ENCODE data around the gene CACNA1B. TPM values are rescaled to one million over a fixed set of nuclear protein-coding genes. Genes with fewer than 3 reads are reported as not detected.
"Not testable (repeated sequence)": the region's sequence is repeated elsewhere in the genome, so short reads cannot be mapped to it uniquely, and the experiment has no call there.

Gene CACNA1B
- total and polyA plus RNA-seq, 2 donors (not counting 1 experiment from before 2014, with no cell fraction given) = 0.15 TPM; not detected in 1

GRCh38 chr9:138105561-138106505 lies 228.3 kb downstream of the CACNA1B start:
- WGBS (ENCODE audit: insufficient coverage) = 91% methylated on average over 22 of the region's 26 CpGs
- ATAC-seq (ENCODE audit: low read depth) = no peak
- H3K27me3 ChIP-seq (replicated peaks in 1 of 4; ENCODE audit: control extremely low read depth in 1 of 4, control insufficient read depth in 3 of 4, insufficient read depth in 4 of 4, low read length in 3 of 4) = no peaks in the 10 kb centered on the region
- H3K9me3 ChIP-seq (ENCODE audit: control extremely low read depth in 1 of 3, control insufficient read depth in 2 of 3, insufficient read depth in 1 of 3, low read length in 2 of 3) = no peaks in the 10 kb centered on the region
- Mint-ChIP-seq H3K27me3 (peaks cover 7% of the 10 kb centered on the region), H3K4me3 (no peak overlapping the region), H3K9me3 (ENCODE audit: insufficient read depth) (no peaks in the 10 kb centered on the region), H3K4me1 (no peaks in the 10 kb centered on the region), H3K27ac (no peak overlapping the region)
- H3K4me1 ChIP-seq (ENCODE audit: control insufficient read depth in 2 of 2, insufficient read depth in 2 of 2, low read length in 2 of 2) = no peaks in the 10 kb centered on the region
- DNase-seq = no peak
- TF ChIP-seq EZH2 (IDR thresholded peaks at IDR 0.05; ENCODE audit: borderline replicate concordance, insufficient read depth, low read depth, low read length, poor library complexity, severe bottlenecking) = no peak
- TF ChIP-seq, protein P1, sequence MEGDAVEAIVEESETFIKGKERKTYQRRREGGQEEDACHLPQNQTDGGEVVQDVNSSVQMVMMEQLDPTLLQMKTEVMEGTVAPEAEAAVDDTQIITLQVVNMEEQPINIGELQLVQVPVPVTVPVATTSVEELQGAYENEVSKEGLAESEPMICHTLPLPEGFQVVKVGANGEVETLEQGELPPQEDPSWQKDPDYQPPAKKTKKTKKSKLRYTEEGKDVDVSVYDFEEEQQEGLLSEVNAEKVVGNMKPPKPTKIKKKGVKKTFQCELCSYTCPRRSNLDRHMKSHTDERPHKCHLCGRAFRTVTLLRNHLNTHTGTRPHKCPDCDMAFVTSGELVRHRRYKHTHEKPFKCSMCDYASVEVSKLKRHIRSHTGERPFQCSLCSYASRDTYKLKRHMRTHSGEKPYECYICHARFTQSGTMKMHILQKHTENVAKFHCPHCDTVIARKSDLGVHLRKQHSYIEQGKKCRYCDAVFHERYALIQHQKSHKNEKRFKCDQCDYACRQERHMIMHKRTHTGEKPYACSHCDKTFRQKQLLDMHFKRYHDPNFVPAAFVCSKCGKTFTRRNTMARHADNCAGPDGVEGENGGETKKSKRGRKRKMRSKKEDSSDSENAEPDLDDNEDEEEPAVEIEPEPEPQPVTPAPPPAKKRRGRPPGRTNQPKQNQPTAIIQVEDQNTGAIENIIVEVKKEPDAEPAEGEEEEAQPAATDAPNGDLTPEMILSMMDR (IDR thresholded peaks at IDR 0.05) = no peak
- H3K4me3 ChIP-seq (ENCODE audit: control extremely low read depth in 1 of 5, extremely low read depth in 1 of 5, insufficient read depth in 1 of 5, low read depth in 2 of 5, low read length in 4 of 5) = no peak overlapping the region
- H4K20me1 ChIP-seq (ENCODE audit: control insufficient read depth, insufficient read depth, low read length, poor library complexity, severe bottlenecking) = no peaks in the 10 kb centered on the region
- no peaks in the 10 kb centered on the region for H3K36me3 ChIP-seq (replicated peaks in 1 of 2; ENCODE audit: control extremely low read depth in 1 of 2, control insufficient read depth in 1 of 2, extremely low read depth in 1 of 2, insufficient read depth in 2 of 2, low read length in 1 of 2)
- no peak overlapping the region for H3K27ac ChIP-seq (ENCODE audit: low read length in 2 of 2)
- ChIA-PET POLR2A (no interaction called here), CTCF (no interaction called here)
- H2AFZ ChIP-seq (ENCODE audit: insufficient read depth, low read depth, low read length, poor library complexity, severe bottlenecking) = no peak overlapping the region
- no peak overlapping the region for H3K4me2 ChIP-seq (replicated peaks; ENCODE audit: low read depth, low read length, poor library complexity, severe bottlenecking)
- intact Hi-C loops (cut with micrococcal nuclease) = no loop called here
- no peaks in the 10 kb centered on the region for H3K79me2 ChIP-seq (ENCODE audit: control insufficient read depth, insufficient read depth, low read length)
- H3K9ac ChIP-seq (ENCODE audit: low read length) = no peak overlapping the region

DNA sequence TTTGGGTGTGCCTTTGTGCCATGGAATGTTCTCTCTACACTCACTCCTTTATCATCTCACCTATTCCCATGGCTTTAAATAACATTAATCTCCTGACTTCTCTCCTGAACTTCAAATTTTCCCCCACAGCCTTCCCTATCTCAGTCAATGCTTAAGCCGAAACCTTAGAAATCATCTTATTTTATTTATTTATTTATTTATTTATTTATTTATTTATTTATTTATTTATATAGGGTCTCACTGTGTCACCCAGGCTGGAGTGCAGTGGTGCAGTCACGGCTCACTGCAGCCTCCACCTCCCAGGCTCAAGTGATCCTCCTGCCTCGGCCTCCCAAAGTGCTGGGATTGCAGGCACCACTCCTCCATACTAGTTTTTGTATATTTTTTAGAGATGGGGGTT lies 229.5 kb downstream of the CACNA1B start:
- intact Hi-C loops (cut with micrococcal nuclease); H3K27ac Mint-ChIP-seq; H3K9me3 ChIP-seq (ENCODE audit: control extremely low read depth in 1 of 3, control insufficient read depth in 2 of 3, insufficient read depth in 1 of 3, low read length in 2 of 3); H2AFZ ChIP-seq (ENCODE audit: insufficient read depth, low read depth, low read length, poor library complexity, severe bottlenecking); POLR2A ChIA-PET; H3K4me2 ChIP-seq (replicated peaks; ENCODE audit: low read depth, low read length, poor library complexity, severe bottlenecking); DNase-seq; H3K4me1 Mint-ChIP-seq; H3K27me3 Mint-ChIP-seq; H4K20me1 ChIP-seq (ENCODE audit: control insufficient read depth, insufficient read depth, low read length, poor library complexity, severe bottlenecking); H3K9me3 Mint-ChIP-seq (ENCODE audit: insufficient read depth); H3K27me3 ChIP-seq (replicated peaks in 1 of 4; ENCODE audit: control extremely low read depth in 1 of 4, control insufficient read depth in 3 of 4, insufficient read depth in 4 of 4, low read length in 3 of 4); H3K36me3 ChIP-seq (replicated peaks in 1 of 2; ENCODE audit: control extremely low read depth in 1 of 2, control insufficient read depth in 1 of 2, extremely low read depth in 1 of 2, insufficient read depth in 2 of 2, low read length in 1 of 2); H3K27ac ChIP-seq (ENCODE audit: low read length in 2 of 2); CTCF ChIA-PET; H3K4me3 Mint-ChIP-seq; H3K4me1 ChIP-seq (ENCODE audit: control insufficient read depth in 2 of 2, insufficient read depth in 2 of 2, low read length in 2 of 2); ATAC-seq (ENCODE audit: low read depth); H3K79me2 ChIP-seq (ENCODE audit: control insufficient read depth, insufficient read depth, low read length); H3K4me3 ChIP-seq (ENCODE audit: control extremely low read depth in 1 of 5, extremely low read depth in 1 of 5, insufficient read depth in 1 of 5, low read depth in 2 of 5, low read length in 4 of 5); H3K9ac ChIP-seq (ENCODE audit: low read length): not testable (repeated sequence)
- no CpG with 5 or more reads among the region's 3 CpGs for WGBS (ENCODE audit: insufficient coverage)
